ENCODE results near the gene TNFRSF25. TPM values are rescaled to one million over a fixed set of nuclear protein-coding genes. Genes with fewer than 3 reads are reported as not detected.
"Not testable (repeated sequence)": the region's sequence is repeated elsewhere in the genome, so short reads cannot be mapped to it uniquely, and the experiment has no call there.

The TNFRSF25 gene
- total and polyA plus RNA-seq, 4 donors = 4.9 to 19.8 (median 11.7) TPM

GRCh38 chr1:6441586-6441985, 24.4 kb downstream of the TNFRSF25 start:
- 71 to 79% methylated on average over 7 of the region's 7 CpGs for WGBS, 2 donors
- ATAC-seq (ENCODE audit: insufficient read depth, low FRiP score) (no peak), DNase-seq (no peak)
- Histone ChIP-seq H3K27me3 (ENCODE audit: control insufficient read depth in 3 of 3, insufficient read depth in 3 of 3, low read length in 2 of 3) (peaks cover 6 to 28% (median 20%) of the 10 kb centered on the region in 3 donors), H3K36me3 (ENCODE audit: control insufficient read depth in 4 of 4, insufficient read depth in 4 of 4, low read length in 4 of 4) (no peaks in the 10 kb centered on the region), H3K27ac (ENCODE audit: low read depth in 1 of 2, low read length in 1 of 2) (no peak overlapping the region), H3K4me3 (no peak overlapping the region), H3K9ac (ENCODE audit: insufficient read depth in 1 of 2, low read length in 2 of 2) (no peak overlapping the region), H3K9me3 (ENCODE audit: control insufficient read depth in 4 of 4, insufficient read depth in 3 of 4, low read length in 3 of 4) (no peaks in the 10 kb centered on the region), H3K4me1 (ENCODE audit: control insufficient read depth in 5 of 5, insufficient read depth in 5 of 5, low read length in 5 of 5) (no peaks in the 10 kb centered on the region)
- TF ChIP-seq, protein P1, sequence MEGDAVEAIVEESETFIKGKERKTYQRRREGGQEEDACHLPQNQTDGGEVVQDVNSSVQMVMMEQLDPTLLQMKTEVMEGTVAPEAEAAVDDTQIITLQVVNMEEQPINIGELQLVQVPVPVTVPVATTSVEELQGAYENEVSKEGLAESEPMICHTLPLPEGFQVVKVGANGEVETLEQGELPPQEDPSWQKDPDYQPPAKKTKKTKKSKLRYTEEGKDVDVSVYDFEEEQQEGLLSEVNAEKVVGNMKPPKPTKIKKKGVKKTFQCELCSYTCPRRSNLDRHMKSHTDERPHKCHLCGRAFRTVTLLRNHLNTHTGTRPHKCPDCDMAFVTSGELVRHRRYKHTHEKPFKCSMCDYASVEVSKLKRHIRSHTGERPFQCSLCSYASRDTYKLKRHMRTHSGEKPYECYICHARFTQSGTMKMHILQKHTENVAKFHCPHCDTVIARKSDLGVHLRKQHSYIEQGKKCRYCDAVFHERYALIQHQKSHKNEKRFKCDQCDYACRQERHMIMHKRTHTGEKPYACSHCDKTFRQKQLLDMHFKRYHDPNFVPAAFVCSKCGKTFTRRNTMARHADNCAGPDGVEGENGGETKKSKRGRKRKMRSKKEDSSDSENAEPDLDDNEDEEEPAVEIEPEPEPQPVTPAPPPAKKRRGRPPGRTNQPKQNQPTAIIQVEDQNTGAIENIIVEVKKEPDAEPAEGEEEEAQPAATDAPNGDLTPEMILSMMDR (IDR thresholded peaks at IDR 0.05; ENCODE audit: control extremely low read depth, extremely low read depth) = no peak

- H3K9me3 ChIP-seq (ENCODE audit: control insufficient read depth in 4 of 4, insufficient read depth in 3 of 4, low read length in 3 of 4) = no peaks in the 10 kb centered on the region
- no peak overlapping the region for H3K27ac ChIP-seq (ENCODE audit: low read depth in 1 of 2, low read length in 1 of 2)
- no peak overlapping the region for H3K4me3 ChIP-seq
- no peak overlapping the region for H3K9ac ChIP-seq (ENCODE audit: insufficient read depth in 1 of 2, low read length in 2 of 2)
- TF ChIP-seq, protein P1 (IDR thresholded peaks at IDR 0.05; ENCODE audit: control extremely low read depth, extremely low read depth) = no peak
- peak; percentile 70 for ATAC-seq (ENCODE audit: insufficient read depth, low FRiP score)
- 6 to 7% methylated on average over 60 to 100 of the region's 101 CpGs for WGBS, 2 donors
- peak in 2 of 3 donors; percentile 31 to 58 for DNase-seq
- peaks cover 6 to 25% (median 16%) of the 10 kb centered on the region in 3 donors for H3K27me3 ChIP-seq (ENCODE audit: control insufficient read depth in 3 of 3, insufficient read depth in 3 of 3, low read length in 2 of 3)
- H3K4me1 ChIP-seq (ENCODE audit: control insufficient read depth in 5 of 5, insufficient read depth in 5 of 5, low read length in 5 of 5) = no peaks in the 10 kb centered on the region
- H3K36me3 ChIP-seq (ENCODE audit: control insufficient read depth in 4 of 4, insufficient read depth in 4 of 4, low read length in 4 of 4) = no peaks in the 10 kb centered on the region
Measured at GRCh38 chr1:6440198-6441126, 25.5 kb downstream of the TNFRSF25 start.

GRCh38 chr1:6438047-6438525, 27.9 kb downstream of the TNFRSF25 start:
- TF ChIP-seq, protein P1 (IDR thresholded peaks at IDR 0.05; ENCODE audit: control extremely low read depth, extremely low read depth) = peak; percentile 66
- Histone ChIP-seq H3K36me3 (ENCODE audit: control insufficient read depth in 4 of 4, insufficient read depth in 4 of 4, low read length in 4 of 4) (no peaks in the 10 kb centered on the region), H3K4me3 (no peak overlapping the region), H3K9ac (ENCODE audit: insufficient read depth in 1 of 2, low read length in 2 of 2) (no peak overlapping the region), H3K27ac (ENCODE audit: low read depth in 1 of 2, low read length in 1 of 2) (no peak overlapping the region), H3K27me3 (ENCODE audit: control insufficient read depth in 3 of 3, insufficient read depth in 3 of 3, low read length in 2 of 3) (peaks cover 6 to 25% (median 13%) of the 10 kb centered on the region in 3 donors), H3K9me3 (ENCODE audit: control insufficient read depth in 4 of 4, insufficient read depth in 3 of 4, low read length in 3 of 4) (no peaks in the 10 kb centered on the region), H3K4me1 (ENCODE audit: control insufficient read depth in 5 of 5, insufficient read depth in 5 of 5, low read length in 5 of 5) (no peaks in the 10 kb centered on the region)
- ATAC-seq (ENCODE audit: insufficient read depth, low FRiP score) (peak; percentile 75), DNase-seq (peak; percentile 36 to 56 (median 52))
- 8 to 18% methylated on average over 5 of the region's 5 CpGs for WGBS, 2 donors

DNA sequence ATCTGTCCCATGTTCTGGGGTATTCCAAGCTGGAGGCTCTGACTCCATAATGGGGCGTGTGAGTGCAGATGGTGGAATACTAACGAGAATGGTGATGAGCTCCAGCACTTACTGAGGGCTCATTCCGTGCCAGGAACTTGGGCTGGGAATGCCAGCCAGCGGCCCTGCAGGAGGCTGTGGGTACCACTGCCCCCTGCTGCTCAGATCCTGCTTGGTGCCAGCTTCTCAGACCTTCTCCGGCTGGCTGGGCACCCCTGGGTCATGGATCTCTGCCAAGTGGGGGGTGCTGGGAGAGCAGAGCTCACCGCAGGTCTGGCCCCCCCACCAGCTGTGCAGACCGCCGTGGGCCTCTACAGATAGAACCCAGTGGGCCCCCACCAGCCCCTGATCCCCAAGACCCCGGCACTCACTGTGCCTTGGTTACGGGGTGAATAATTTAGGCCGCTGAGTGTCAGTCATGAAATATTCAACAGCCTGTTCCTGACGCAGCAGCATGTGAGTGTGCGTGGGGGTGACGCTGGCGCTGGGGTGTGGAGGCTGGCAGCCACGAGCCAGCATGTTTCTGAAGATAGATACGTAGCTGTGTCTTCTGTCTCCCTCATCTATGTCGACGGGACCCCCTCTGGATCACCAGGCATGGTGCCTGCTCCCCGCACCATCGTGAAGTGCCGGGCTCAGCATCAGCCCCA, 28.8 kb downstream of the TNFRSF25 start:
- H3K4me3 ChIP-seq; H3K27ac ChIP-seq (ENCODE audit: low read depth in 1 of 2, low read length in 1 of 2); H3K9me3 ChIP-seq (ENCODE audit: control insufficient read depth in 4 of 4, insufficient read depth in 3 of 4, low read length in 3 of 4); H3K4me1 ChIP-seq (ENCODE audit: control insufficient read depth in 5 of 5, insufficient read depth in 5 of 5, low read length in 5 of 5); ATAC-seq (ENCODE audit: insufficient read depth, low FRiP score); H3K36me3 ChIP-seq (ENCODE audit: control insufficient read depth in 4 of 4, insufficient read depth in 4 of 4, low read length in 4 of 4); DNase-seq; H3K9ac ChIP-seq (ENCODE audit: insufficient read depth in 1 of 2, low read length in 2 of 2): not testable (repeated sequence)
- WGBS, 2 donors = 58 to 69% methylated on average over 22 of the region's 22 CpGs
- H3K27me3 ChIP-seq (ENCODE audit: control insufficient read depth in 3 of 3, insufficient read depth in 3 of 3, low read length in 2 of 3) = peaks cover 6 to 25% (median 13%) of the 10 kb centered on the region in 3 donors

DNA sequence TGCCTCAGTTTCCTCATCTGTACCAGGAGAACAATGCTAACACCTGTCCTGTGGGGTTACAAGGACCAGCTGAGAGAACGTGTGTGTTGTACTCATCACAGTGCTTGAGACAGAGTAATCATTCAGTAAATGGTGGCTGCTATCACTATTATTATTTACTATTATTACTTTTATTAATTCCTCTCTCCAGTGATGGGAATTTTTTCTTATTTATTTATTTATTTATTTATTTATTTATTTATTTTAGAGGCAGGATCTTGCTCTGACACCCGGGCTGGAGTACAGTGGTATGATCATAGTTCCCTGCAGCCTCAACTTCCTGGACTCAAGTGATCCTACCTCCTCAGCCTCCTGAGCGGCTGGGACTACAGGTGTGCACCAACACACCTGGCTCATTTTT, 29.7 kb downstream of the TNFRSF25 start:
- not testable (repeated sequence) for H3K4me3 ChIP-seq; H3K27ac ChIP-seq (ENCODE audit: low read depth in 1 of 2, low read length in 1 of 2); ATAC-seq (ENCODE audit: insufficient read depth, low FRiP score); DNase-seq; H3K36me3 ChIP-seq (ENCODE audit: control insufficient read depth in 4 of 4, insufficient read depth in 4 of 4, low read length in 4 of 4); H3K9ac ChIP-seq (ENCODE audit: insufficient read depth in 1 of 2, low read length in 2 of 2); H3K9me3 ChIP-seq (ENCODE audit: control insufficient read depth in 4 of 4, insufficient read depth in 3 of 4, low read length in 3 of 4); H3K4me1 ChIP-seq (ENCODE audit: control insufficient read depth in 5 of 5, insufficient read depth in 5 of 5, low read length in 5 of 5)
- 79 to 85% methylated on average over 3 of the region's 3 CpGs for WGBS, 2 donors
- peaks cover 4 to 16% (median 10%) of the 10 kb centered on the region in 3 donors for H3K27me3 ChIP-seq (ENCODE audit: control insufficient read depth in 3 of 3, insufficient read depth in 3 of 3, low read length in 2 of 3)
